Measurements from ENCODE around the gene KRT12.

KRT12 gene

GRCh38 chr17:40896916-40897455, 30.0 kb upstream of the KRT12 start:
- no peak for DNase-seq (ENCODE audit: extremely low read depth, insufficient read length)
- TF ChIP-seq, protein P1, sequence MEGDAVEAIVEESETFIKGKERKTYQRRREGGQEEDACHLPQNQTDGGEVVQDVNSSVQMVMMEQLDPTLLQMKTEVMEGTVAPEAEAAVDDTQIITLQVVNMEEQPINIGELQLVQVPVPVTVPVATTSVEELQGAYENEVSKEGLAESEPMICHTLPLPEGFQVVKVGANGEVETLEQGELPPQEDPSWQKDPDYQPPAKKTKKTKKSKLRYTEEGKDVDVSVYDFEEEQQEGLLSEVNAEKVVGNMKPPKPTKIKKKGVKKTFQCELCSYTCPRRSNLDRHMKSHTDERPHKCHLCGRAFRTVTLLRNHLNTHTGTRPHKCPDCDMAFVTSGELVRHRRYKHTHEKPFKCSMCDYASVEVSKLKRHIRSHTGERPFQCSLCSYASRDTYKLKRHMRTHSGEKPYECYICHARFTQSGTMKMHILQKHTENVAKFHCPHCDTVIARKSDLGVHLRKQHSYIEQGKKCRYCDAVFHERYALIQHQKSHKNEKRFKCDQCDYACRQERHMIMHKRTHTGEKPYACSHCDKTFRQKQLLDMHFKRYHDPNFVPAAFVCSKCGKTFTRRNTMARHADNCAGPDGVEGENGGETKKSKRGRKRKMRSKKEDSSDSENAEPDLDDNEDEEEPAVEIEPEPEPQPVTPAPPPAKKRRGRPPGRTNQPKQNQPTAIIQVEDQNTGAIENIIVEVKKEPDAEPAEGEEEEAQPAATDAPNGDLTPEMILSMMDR (IDR thresholded peaks at IDR 0.05; ENCODE audit: insufficient read depth, low read length, poor library complexity, severe bottlenecking), result no peak
- H3K27me3 ChIP-seq (replicated peaks; ENCODE audit: control insufficient read depth, insufficient read depth, low read length), result no peaks in the 10 kb centered on the region
- no peaks in the 10 kb centered on the region for H3K36me3 ChIP-seq (ENCODE audit: control insufficient read depth, insufficient read depth, low read length)
- no peak overlapping the region for H3K4me3 ChIP-seq (replicated peaks; ENCODE audit: low read depth, low read length)

- H3K27me3 ChIP-seq (replicated peaks; ENCODE audit: control insufficient read depth, insufficient read depth, low read length), result no peaks in the 10 kb centered on the region
- H3K4me3 ChIP-seq (replicated peaks; ENCODE audit: low read depth, low read length), result no peak overlapping the region
- no peaks in the 10 kb centered on the region for H3K36me3 ChIP-seq (ENCODE audit: control insufficient read depth, insufficient read depth, low read length)
- TF ChIP-seq, protein P1 (IDR thresholded peaks at IDR 0.05; ENCODE audit: insufficient read depth, low read length, poor library complexity, severe bottlenecking), result no peak
- DNase-seq (ENCODE audit: extremely low read depth, insufficient read length), result no peak
These were observed 28.2 kb upstream of the KRT12 start for GRCh38 chr17:40895106-40895730.

- no peak overlapping the region for H3K4me3 ChIP-seq (replicated peaks; ENCODE audit: low read depth, low read length)
- H3K36me3 ChIP-seq (ENCODE audit: control insufficient read depth, insufficient read depth, low read length), result no peaks in the 10 kb centered on the region
- no peak for DNase-seq (ENCODE audit: extremely low read depth, insufficient read length)
- H3K27me3 ChIP-seq (replicated peaks; ENCODE audit: control insufficient read depth, insufficient read depth, low read length), result no peaks in the 10 kb centered on the region
- TF ChIP-seq, protein P1 (IDR thresholded peaks at IDR 0.05; ENCODE audit: insufficient read depth, low read length, poor library complexity, severe bottlenecking), result no peak
These were observed 21.2 kb upstream of the KRT12 start for GRCh38 chr17:40888196-40888720.

DNA sequence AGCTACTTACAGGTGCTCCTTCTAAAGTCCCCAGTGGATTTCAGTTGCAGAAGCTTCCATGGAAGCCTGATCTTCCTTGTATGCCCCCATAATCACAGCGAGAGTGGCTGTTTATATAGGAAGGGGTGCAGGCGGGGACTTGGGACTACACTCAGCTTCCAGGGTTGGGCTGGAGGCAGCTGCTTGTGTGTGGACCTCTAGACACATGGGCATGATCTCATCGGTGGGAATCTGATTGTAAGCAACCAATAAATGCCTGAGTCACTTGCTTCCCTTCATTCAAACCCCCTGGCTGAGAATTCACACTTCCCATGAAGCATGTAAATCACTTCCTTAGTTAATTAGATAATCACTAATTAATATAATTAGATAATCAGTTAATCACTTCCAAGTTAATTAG, 19.1 kb upstream of the KRT12 start:
- H3K4me3 ChIP-seq (replicated peaks; ENCODE audit: low read depth, low read length), result no peak overlapping the region
- H3K36me3 ChIP-seq (ENCODE audit: control insufficient read depth, insufficient read depth, low read length), result no peaks in the 10 kb centered on the region
- H3K27me3 ChIP-seq (replicated peaks; ENCODE audit: control insufficient read depth, insufficient read depth, low read length), result no peaks in the 10 kb centered on the region
- no peak for DNase-seq (ENCODE audit: extremely low read depth, insufficient read length)
- TF ChIP-seq, protein P1 (IDR thresholded peaks at IDR 0.05; ENCODE audit: insufficient read depth, low read length, poor library complexity, severe bottlenecking), result no peak

GRCh38 chr17:40884708-40885512, 17.9 kb upstream of the KRT12 start, which contains the start of gene KRT20:
TSS of gene KRT20 (minus strand) at chr17:40885242. CDS start at chr17:40885185, 57 bp downstream.
- TF ChIP-seq, protein P1 (IDR thresholded peaks at IDR 0.05; ENCODE audit: insufficient read depth, low read length, poor library complexity, severe bottlenecking), result peak; percentile 10
- no peak for DNase-seq (ENCODE audit: extremely low read depth, insufficient read length)
- Histone ChIP-seq H3K36me3 (ENCODE audit: control insufficient read depth, insufficient read depth, low read length) (no peaks in the 10 kb centered on the region), H3K4me3 (replicated peaks; ENCODE audit: low read depth, low read length) (no peak within 1 kb of the TSS), H3K27me3 (replicated peaks; ENCODE audit: control insufficient read depth, insufficient read depth, low read length) (no peaks in the 10 kb centered on the region)

All from GM06990 (cell line).